GM18951 (cell line): ENCODE measurements around the gene KLRF2.

ENCODE experiments used
- POLR2A ChIP-seq: IDR thresholded peaks from 4 replicates; pipeline ENCODE4 v1.6.1; 2011; ENCODE audit warnings: mild to moderate bottlenecking; ENCODE audit not compliant: insufficient read length, insufficient read depth; ENCODE audit errors: extremely low read depth
- in situ Hi-C: fragments of 300-500 bp; cut with MboI; formaldehyde crosslinking; loops from one replicate; pipeline ENCODE4 v1.12.0; 2022; ENCODE audit warnings: low sequenced_read_pairs, mixed read lengths, inconsistent platforms; ENCODE audit not compliant: unreplicated experiment

The KLRF2 gene

DNA sequence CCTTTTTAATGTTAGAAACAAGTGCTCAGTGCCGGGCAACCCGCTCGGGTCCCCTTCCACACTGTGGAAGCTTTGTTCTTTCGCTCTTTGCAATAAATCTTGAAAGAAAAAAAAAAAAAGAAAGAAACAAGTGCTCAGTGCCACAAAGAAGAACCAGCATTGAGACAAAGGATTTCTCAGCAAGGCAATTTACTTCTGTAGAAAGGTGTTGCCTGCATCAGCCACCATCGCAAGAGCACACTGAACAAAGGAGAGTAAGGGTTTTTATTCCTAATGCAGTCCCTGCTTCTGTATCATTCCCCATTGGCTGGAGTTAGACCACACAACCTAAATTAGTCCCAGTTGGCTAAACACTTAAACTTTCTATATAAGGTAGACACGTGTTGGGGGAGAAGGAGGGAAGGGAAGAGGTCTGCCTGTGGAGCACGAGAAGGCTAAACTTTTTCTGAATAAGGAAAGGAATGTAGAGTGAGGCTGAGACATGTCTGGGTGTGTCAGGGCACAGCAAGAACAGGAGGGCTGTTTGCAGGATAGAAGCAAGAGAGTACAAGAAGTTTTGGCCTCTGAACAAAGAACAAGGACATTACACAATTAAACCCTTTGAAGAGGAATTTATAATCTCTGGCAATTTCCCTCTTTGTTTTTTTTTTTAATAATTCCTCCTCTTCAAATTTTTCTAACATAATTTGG, 21.4 kb downstream of the KLRF2 start:
- in situ Hi-C loops: no loop called here
- TF ChIP-seq POLR2A: no peak

DNA sequence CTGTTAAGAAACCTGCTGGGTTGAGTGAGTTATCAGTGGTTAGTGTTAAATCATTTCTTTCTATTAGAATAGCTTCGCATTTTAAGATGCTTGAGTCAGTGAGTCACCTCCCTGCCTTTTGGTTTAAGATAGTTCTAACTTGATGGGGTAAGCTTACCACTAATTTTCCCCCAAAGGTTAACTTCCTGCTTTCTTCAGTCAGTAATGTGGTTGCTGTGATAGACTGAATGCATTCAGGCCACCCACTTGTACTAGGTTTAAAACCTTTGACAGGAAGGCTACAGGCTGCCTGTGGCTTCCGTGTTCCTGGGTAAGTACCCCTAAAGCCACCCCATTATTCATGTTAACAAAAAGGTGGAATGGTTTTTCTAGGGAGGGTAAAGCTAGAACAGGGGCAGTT, 25.6 kb downstream of the KLRF2 start:
- in situ Hi-C loops: no loop called here
- TF ChIP-seq POLR2A: no peak

DNA sequence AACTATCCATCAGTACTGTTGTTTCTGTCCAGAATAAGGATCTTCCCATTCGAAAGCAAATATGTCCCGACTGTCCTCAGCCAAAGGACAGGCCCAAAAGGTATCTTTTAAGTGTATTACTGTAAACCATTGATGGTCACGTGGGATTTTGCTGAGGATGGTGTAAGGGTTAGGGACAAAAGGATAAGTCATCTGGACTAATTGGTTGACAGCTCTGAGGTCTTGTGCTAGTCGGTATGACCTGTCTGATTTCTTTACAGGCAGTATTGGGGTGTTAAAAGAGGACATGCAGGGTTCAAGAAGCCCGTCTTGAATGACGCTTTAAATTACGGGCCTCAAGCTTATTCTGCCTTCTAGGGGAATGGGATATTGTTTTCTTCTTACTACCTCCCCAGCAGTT, 26.5 kb downstream of the KLRF2 start:
- in situ Hi-C loops: no loop called here
- TF ChIP-seq POLR2A: no peak

DNA sequence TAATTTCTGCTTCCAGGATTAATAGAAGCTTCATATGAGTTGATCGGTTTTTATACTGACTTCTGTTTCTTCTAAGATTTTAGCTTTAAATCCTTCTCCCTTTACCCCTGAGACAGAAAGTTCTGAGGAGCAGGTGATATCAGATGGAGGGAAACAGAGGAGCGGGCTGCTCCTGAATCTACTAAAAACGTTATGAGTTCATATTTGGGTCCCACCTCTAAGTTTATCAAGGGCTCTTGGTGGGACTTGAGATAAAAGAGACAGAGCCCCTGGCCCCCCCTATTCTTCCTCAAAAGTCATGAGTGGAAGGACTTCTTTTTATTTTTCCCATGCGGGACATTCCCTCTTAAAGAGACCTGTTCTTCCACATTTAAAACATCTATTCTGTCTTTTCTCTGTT, 27.1 kb downstream of the KLRF2 start:
- no peak for TF ChIP-seq POLR2A
- in situ Hi-C loops: no loop called here

DNA sequence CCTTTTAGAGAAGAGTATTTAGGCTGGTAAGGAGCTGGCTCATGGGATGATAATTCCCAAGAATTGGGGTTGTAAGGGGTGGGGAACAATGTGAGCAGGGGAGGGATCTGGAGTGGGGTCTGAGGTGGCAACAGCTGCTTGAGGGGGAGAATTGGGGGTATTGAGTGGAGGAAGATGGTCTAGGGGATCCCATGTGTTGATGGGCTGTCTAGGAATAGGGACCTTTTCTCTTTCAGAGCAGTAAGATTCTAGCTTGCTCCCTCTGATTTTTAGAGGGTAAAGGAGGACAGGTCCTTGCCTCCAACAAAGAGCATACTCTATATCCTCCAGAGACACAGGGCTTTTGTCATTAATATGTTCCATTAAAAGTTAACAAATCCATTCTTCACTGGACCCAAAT, 28.4 kb downstream of the KLRF2 start:
- TF ChIP-seq POLR2A: no peak
- in situ Hi-C loops: no loop called here

DNA sequence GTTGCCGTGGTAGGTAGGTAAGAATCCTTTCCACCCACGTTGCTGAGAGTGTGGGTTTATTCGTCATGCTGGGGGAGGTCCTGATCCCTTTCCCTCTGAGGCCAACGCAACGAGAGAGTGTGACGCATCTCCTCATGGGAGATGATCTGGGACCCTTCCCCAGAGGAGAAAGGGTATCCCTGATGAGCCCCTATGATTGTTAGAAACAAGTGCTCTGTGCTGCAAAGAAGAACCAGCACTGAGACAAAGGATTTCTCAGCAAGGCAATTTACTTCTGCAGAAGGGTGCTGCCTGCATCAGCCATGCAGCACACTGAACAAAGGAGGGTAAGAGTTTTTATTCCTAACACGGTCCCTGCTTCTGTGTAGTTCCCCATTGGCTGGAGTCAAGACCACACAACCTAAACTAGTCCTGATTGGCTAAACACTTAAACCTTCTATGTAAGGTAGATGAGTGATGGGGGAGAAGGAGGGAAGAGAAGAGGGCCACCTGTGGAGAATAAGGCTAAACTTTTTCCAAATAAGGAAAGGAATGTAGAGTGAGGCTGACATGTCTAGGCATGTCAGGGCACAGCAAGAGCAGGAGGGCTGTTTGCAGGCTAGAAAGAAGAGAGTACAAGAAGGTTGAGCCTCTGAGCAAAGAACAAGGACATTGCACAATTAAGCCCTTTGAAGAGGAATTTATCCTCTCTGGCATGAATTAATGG, 29.6 kb downstream of the KLRF2 start:
- no peak for TF ChIP-seq POLR2A
- in situ Hi-C loops: no loop called here

DNA sequence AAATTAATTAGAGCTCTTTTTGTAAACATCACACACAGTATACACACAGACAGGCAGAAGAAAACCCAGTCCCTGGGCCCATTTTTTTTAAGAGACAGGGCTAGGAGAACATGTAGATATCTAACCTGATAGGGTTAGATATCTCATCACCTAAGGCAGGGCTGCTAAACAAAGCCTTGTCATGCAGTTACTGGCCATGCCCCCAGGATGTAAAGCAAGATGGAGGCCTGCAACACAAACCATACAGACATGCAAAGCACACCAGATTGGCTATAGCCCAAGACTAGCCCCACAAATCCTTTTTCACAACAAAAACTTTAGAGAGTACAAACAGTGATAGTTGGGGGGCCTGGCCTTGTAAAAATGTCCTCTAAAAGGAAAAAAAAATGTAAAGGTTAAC, 30.4 kb downstream of the KLRF2 start:
- in situ Hi-C loops: no loop called here
- TF ChIP-seq POLR2A: no peak

DNA sequence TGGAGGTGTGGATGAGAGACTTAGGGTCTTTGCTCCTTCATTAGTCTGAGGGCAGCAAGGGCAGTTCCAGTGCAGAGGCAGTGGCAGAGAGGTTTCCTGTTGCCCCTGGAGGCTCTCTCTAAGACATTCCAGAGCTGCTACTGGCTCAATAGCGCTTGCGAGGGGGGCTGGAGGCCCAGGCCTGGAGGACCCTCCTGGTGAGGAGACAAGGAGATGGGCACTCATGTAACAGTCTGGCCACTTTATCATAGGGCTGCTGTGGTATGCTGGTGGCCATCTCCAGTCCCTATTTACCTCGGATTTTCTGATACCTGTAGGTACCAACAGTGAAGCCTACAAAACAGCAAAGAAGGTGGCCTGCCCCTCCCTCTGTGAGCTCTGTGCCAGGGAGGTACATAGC, 38.2 kb downstream of the KLRF2 start:
- in situ Hi-C loops: no loop called here

DNA sequence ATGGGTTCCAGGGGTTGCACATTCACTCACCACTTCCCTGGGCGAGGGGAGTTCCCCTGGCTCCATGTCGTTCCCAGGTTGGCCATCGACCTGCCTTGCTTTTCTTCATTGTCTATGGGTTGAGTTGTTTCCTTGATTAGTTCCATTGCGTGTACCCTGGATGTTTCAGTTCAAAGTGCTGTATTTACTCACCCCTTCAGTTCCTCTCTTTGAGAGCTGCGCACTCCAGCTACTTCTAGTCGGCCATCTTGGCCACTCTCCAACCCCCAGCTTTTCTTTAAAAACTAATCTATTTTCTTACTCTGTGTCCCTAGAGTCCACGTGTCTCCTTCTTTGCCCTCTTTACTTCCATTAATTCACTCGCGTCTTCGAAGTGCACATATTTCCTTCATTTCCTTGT, 39.2 kb downstream of the KLRF2 start:
- TF ChIP-seq POLR2A: no peak
- in situ Hi-C loops: no loop called here

More for the DNA sequence above, 38.2 kb downstream of the KLRF2 start:
- TF ChIP-seq POLR2A: no peak

DNA sequence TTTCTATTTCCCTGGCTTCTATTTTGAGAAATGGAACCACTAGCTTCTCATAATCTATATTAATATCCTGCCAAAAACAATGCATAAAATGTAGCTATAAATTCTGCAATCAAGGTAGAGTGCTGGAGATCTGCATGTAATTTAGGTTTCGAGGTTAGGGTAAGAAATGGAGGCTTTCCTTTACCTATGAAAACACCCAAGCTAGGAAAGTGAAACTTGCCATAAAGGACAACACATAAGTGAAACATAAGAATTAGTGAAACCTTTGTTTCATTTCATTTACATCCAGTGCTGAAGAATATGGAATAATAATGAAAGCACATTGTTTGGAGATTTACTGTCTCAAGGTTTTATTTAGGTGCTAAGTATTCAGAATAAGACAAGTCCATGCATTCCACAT, 41.1 kb downstream of the KLRF2 start:
- in situ Hi-C loops: no loop called here
- TF ChIP-seq POLR2A: no peak

DNA sequence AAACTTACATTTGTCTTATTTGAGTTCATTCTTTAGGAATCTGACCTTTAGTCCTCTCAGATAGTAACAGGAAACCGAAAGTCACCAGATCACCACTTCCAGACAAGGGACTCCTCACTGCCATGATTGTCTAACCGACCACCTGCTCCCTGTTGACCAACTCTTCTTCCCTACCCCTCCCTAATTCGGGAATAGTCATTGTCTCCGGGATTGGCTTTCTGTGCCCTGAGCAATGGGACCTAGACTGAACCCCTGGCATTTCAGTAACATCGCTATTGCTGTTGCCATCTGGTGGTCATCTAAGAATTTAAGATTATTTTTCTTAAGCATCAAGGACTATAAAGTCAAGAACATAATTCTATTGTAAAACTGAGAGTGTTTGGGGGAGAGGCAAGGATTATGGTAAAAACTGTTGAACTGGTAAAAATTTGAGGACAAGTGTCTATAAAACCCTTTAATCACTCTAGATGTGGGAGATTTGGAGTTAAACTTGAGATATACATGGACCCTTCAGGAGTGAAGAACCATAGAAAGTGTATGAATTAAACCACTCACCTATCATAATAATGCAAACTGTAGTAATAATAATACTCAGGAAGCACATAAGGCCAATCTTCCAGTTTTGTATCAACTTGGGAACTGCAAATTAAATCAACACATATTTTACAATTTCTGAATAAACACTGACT, 44.6 kb downstream of the KLRF2 start:
- no peak for TF ChIP-seq POLR2A
- in situ Hi-C loops: no loop called here

DNA sequence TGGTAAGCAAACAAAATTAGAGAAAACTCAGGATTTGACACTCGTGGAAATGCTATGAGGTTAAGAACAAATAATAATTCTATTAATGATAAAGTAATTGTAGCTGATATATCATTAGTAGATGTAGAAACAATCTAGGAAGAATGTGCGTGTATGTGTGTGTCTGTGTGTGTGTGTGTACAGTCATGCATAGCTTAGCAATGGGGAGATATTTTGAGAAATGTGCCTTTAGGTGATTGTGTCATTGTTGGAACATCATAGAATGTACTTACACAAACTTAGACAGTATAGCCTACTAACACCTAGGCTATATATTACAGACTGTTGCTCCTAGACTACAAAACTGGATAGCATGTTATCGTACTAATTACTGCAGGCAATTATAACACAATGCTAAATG, 45.6 kb downstream of the KLRF2 start:
- TF ChIP-seq POLR2A: no peak
- in situ Hi-C loops: no loop called here

DNA sequence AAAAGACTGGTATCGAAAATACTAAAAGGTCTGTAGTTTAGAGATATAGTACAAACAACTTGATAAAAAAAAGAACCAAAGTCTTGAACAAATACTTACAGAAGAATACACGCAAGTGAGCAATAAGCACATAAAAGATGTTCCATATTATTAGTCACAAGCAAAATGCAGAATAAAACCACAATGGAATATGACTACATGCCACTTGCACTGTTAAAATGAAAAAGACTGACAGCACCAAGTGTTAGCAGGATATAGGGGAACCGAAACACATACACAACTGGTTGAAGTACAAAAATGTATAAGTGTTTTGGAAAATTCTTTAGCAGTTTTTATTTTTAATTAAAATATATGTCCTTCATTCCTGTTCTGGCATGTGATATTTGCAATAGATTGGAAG, 47.3 kb downstream of the KLRF2 start:
- in situ Hi-C loops: no loop called here
- TF ChIP-seq POLR2A: no peak

DNA sequence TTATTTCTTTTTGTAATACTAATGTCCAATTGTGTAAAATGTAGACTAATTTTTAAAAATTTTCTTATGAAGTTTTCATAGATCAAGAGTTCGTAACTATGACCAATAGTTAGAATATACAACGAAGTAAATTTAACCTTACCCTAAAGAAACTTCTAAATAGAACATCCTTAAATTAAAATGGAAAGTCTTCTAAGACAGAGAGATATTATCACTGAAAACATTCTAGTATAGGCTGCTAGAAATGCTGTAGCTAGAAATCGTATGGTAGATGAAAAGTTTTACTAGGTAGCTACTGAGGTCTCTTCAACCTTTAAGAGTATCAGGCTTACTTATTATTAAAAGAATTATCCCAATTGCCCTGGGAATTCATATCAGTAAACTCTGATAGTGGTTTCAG, 50.0 kb downstream of the KLRF2 start:
- in situ Hi-C loops: no loop called here
- TF ChIP-seq POLR2A: no peak
